AG09309 (cell line): ENCODE data around the gene KASH5.

Experiments used
- DNase-seq: peaks from one replicate; pipeline ENCODE4 v3.0.0-alpha.2; 2010; ENCODE audit warnings: low read depth
- H3K4me3 ChIP-seq: 2 replicates; pipeline ENCODE4 v1.5.1; 2011; ENCODE audit warnings: mild to moderate bottlenecking, low read depth, low read length, moderate library complexity; ENCODE audit not compliant: control insufficient read depth
- TF ChIP-seq, protein P1 (sequence below): IDR thresholded peaks from 2 replicates; pipeline ENCODE4 v1.5.1; 2011; ENCODE audit warnings: mild to moderate bottlenecking, low read depth, low read length, inconsistent platforms; ENCODE audit not compliant: insufficient read depth, control insufficient read depth; ENCODE audit errors: missing control alignments

The KASH5 gene

DNA sequence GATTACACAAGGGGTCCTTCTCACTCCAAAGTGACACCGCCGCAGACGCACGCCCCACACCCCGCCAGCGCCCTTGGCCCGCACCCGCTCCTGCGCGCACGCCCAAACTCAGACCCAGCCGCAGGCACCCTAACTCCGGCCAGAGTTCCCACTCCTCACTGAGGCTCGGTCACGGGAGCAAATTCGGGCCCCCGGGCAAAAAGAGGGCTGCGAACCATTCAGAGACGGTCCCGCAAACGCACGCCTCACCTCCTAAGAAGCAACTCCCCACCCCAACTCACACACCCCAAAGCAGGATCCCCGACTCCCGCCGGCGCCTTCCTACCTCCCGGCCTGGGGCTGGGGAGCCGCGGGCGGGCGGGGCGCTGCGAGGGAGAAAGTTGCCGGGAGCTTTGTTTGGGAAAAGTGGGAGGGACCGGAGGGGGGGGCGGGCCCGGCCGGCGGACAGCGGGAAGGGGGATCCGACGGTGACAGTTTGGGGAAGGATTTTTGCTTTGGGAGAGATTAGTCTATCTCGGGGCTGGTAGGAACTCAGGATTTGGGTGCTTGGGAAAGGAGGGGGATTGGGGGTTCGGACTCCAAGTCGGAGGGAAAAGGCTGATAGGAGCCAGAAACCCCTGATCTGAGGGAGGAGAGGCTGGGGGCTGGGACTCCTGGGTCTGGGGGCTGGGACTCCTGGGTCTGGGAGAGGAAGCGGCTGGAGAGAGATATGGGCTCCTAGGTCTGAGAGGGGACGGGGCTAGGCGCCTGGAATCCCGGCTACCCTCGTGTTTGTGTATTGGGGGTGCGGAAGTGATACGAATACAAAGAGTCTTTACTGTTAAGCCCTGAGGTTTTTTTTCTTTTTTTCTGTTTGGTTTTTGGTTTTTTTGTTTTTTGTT lies 25.8 kb upstream of the KASH5 start, which contains the start of gene TEAD2:
Gene TEAD2 (minus strand): TSS at position 369 of the 881 bp plus-strand sequence. CDS start 2,341 bp downstream, outside the sequence.
- no peak for DNase-seq
- TF ChIP-seq, protein P1, sequence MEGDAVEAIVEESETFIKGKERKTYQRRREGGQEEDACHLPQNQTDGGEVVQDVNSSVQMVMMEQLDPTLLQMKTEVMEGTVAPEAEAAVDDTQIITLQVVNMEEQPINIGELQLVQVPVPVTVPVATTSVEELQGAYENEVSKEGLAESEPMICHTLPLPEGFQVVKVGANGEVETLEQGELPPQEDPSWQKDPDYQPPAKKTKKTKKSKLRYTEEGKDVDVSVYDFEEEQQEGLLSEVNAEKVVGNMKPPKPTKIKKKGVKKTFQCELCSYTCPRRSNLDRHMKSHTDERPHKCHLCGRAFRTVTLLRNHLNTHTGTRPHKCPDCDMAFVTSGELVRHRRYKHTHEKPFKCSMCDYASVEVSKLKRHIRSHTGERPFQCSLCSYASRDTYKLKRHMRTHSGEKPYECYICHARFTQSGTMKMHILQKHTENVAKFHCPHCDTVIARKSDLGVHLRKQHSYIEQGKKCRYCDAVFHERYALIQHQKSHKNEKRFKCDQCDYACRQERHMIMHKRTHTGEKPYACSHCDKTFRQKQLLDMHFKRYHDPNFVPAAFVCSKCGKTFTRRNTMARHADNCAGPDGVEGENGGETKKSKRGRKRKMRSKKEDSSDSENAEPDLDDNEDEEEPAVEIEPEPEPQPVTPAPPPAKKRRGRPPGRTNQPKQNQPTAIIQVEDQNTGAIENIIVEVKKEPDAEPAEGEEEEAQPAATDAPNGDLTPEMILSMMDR = no peak
- peak within 1 kb of the TSS; percentile 71 for H3K4me3 ChIP-seq

DNA sequence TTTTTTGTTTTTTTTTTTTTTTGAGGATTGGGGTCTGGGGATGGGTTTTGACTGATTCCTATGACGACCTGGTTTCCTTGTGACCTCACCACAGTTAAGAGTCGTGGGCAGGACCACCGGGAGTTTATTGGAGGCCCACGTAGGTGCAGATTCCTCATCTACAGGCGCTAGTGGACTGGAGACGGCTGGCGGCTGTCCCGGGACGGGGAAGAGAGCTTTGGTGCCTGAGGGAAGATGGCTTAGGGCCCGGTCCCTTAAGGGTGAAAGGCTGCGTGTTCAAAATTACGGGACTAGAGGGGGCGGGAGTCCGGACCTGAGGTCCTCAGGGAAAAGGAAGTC lies 25.2 kb upstream of the KASH5 start:
- no peak for DNase-seq
- TF ChIP-seq, protein P1 = no peak
- H3K4me3 ChIP-seq = peak overlapping the region; percentile 71

GRCh38 chr19:49363268-49364082 lies 24.6 kb upstream of the KASH5 start, which contains the start of gene DKKL1:
Gene DKKL1, plus strand, starts transcription at chr19:49363877. Its CDS starts 122 bp downstream, at chr19:49363999.
- TF ChIP-seq, protein P1 = peak; percentile 29
- H3K4me3 ChIP-seq = peak within 1 kb of the TSS; percentile 71
- DNase-seq = peak; percentile 68

- H3K4me3 ChIP-seq = peak overlapping the region; percentile 71; the same call in 1 of the 2 replicates
- TF ChIP-seq, protein P1 = no peak
- no peak for DNase-seq
These were observed 23.8 kb upstream of the KASH5 start for GRCh38 chr19:49364083-49364737.

DNA sequence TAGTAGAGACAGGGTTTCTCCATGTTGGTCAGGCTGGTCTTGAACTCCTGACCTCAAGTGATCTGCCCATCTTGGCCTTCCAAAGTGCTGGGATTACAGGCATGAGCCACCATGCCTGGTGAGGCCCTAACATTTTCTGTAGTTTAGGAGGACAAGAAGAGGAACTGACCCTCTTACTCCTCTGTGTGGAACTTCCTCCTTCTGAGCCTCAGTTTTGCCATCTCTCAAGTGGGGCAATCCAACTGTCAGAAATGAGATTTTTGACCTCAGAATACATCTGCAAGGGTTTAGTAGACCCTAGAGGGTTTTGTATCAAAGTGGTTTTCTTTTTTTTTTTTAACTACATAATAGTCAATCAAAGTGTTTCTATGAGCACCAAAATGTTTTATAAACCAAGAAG lies 21.9 kb upstream of the KASH5 start:
- no peak overlapping the region for H3K4me3 ChIP-seq
- DNase-seq = no peak
- TF ChIP-seq, protein P1 = no peak

GRCh38 chr19:49368711-49369358 lies 19.2 kb upstream of the KASH5 start:
- no peak for DNase-seq
- TF ChIP-seq, protein P1 = no peak
- no peak overlapping the region for H3K4me3 ChIP-seq
